ENCODE results near the gene ZFPM1. TPM values are rescaled to one million over a fixed set of nuclear protein-coding genes. Genes with fewer than 3 reads are reported as not detected.

Gene ZFPM1
- total and polyA plus RNA-seq, 4 donors = 0.19 to 12.8 (median 5.3) TPM

GRCh38 chr16:88581033-88581432 is 128.0 kb downstream of the ZFPM1 start:
- WGBS = 88% methylated on average over 4 of the region's 4 CpGs
- Histone ChIP-seq H3K36me3 (ENCODE audit: control insufficient read depth in 4 of 4, insufficient read depth in 3 of 4, low read depth in 1 of 4, low read length in 3 of 4) (peaks cover 7 to 60% (median 26%) of the 10 kb centered on the region in 4 donors), H3K27ac (ENCODE audit: low read depth in 1 of 2, low read length in 2 of 2) (no peak overlapping the region), H3K4me1 (ENCODE audit: control insufficient read depth in 4 of 4, insufficient read depth in 4 of 4, low read length in 3 of 4) (no peaks in the 10 kb centered on the region), H3K9me3 (ENCODE audit: control insufficient read depth in 4 of 4, low read length in 3 of 4) (no peaks in the 10 kb centered on the region), H3K27me3 (ENCODE audit: control insufficient read depth in 4 of 4, insufficient read depth in 4 of 4, low read length in 3 of 4) (no peaks in the 10 kb centered on the region), H3K9ac (ENCODE audit: low read depth in 1 of 2, low read length in 2 of 2) (no peak overlapping the region), H3K4me3 (ENCODE audit: low read depth in 1 of 3, low read length in 3 of 3) (no peak overlapping the region)
- no peak for DNase-seq (ENCODE audit: low spot score)
- no peak for TF ChIP-seq HNF4G (IDR thresholded peaks at IDR 0.05)
- TF ChIP-seq RXRA (IDR thresholded peaks at IDR 0.05) = no peak

GRCh38 chr16:88582912-88583575 is 130.0 kb downstream of the ZFPM1 start:
- 94% methylated on average over 14 of the region's 14 CpGs for WGBS
- no peak for DNase-seq (ENCODE audit: low spot score)
- peaks cover 7 to 58% (median 27%) of the 10 kb centered on the region in 4 donors for H3K36me3 ChIP-seq (ENCODE audit: control insufficient read depth in 4 of 4, insufficient read depth in 3 of 4, low read depth in 1 of 4, low read length in 3 of 4)
- H3K9ac ChIP-seq (ENCODE audit: low read depth in 1 of 2, low read length in 2 of 2) = no peak overlapping the region
- no peak overlapping the region for H3K27ac ChIP-seq (ENCODE audit: low read depth in 1 of 2, low read length in 2 of 2)
- H3K27me3 ChIP-seq (ENCODE audit: control insufficient read depth in 4 of 4, insufficient read depth in 4 of 4, low read length in 3 of 4) = no peaks in the 10 kb centered on the region
- no peak for TF ChIP-seq FOXA2 (IDR thresholded peaks at IDR 0.05)
- no peak for TF ChIP-seq ZBTB33 (IDR thresholded peaks at IDR 0.05)
- no peak for TF ChIP-seq FOXA1 (IDR thresholded peaks at IDR 0.05)
- TF ChIP-seq NR2F2 (IDR thresholded peaks at IDR 0.05) = no peak
- no peak for TF ChIP-seq EGR1 (IDR thresholded peaks at IDR 0.05; ENCODE audit: low read depth in 2 of 2)
- no peak for TF ChIP-seq RAD21 (IDR thresholded peaks at IDR 0.05)
- no peak for TF ChIP-seq JUND (IDR thresholded peaks at IDR 0.05)
- TF ChIP-seq TAF1 (conservative IDR thresholded peaks at IDR 0.05) = no peak
- no peak for TF ChIP-seq HNF4G (IDR thresholded peaks at IDR 0.05)
- no peak for TF ChIP-seq REST (IDR thresholded peaks at IDR 0.05)
- TF ChIP-seq ATF3 (IDR thresholded peaks at IDR 0.05) = no peak
- no peak for TF ChIP-seq GABPA (IDR thresholded peaks at IDR 0.05 in 1 of 2, conservative IDR thresholded peaks at IDR 0.05 in 1 of 2)
- no peak overlapping the region for H3K4me3 ChIP-seq (ENCODE audit: low read depth in 1 of 3, low read length in 3 of 3)
- H3K4me1 ChIP-seq (ENCODE audit: control insufficient read depth in 4 of 4, insufficient read depth in 4 of 4, low read length in 3 of 4) = no peaks in the 10 kb centered on the region
- no peaks in the 10 kb centered on the region for H3K9me3 ChIP-seq (ENCODE audit: control insufficient read depth in 4 of 4, low read length in 3 of 4)

Measured in liver (tissue), 9 donors.